Peyer's patch (tissue), 4 donors: Measurements from ENCODE around the gene REP15.

Experiments
- CTCF ChIP-seq, 6 experiments: fragments of 450-650 bp in 4 of 6; fragments of 200-600 bp in 2 of 6; sonication (generic) in 1 of 6; IDR thresholded peaks; one replicate each; pipeline ENCODE4 v1.5.1; 2017 to 2019; ENCODE audit warnings: antibody characterized with exemption in 6 of 6, mild to moderate bottlenecking in 3 of 6, moderate library complexity in 1 of 6
- POLR2A ChIP-seq, 2 donors: fragments of 450-650 bp; IDR thresholded peaks; one replicate each; pipeline ENCODE4 v1.5.1; 2017; ENCODE audit warnings: antibody characterized with exemption in 2 of 2, mild to moderate bottlenecking in 2 of 2, moderate library complexity in 2 of 2

GRCh38 chr12:27711317-27711682 lies 15.1 kb downstream of the REP15 start:
- TF ChIP-seq CTCF (IDR thresholded peaks at IDR 0.05), result no peak
- no peak for TF ChIP-seq POLR2A (IDR thresholded peaks at IDR 0.05)
